Aorta (tissue), 5 donors: ENCODE measurements around the gene ASCC3. TPM values are rescaled to one million over a fixed set of nuclear protein-coding genes. Genes with fewer than 3 reads are reported as not detected.

Experiments used
- ATAC-seq: fragments of 200-7000 bp; cut with Tn5 transposase; one replicate; pipeline ENCODE4 v1.9.1; 2022; ENCODE audit warnings: moderate library complexity; ENCODE audit not compliant: low FRiP score
- DNase-seq, 2 donors: peaks; one replicate each; pipeline ENCODE4 v3.0.0-alpha.2; 2020
- H3K27ac ChIP-seq, 2 donors: one replicate each; pipeline ENCODE4 v1.5.1; 2013; ENCODE audit warnings: low read length in 2 of 2, mild to moderate bottlenecking in 2 of 2, moderate library complexity in 2 of 2, control low read depth in 1 of 2, inconsistent platforms in 1 of 2, low read depth in 1 of 2
- H3K27me3 ChIP-seq, 2 donors: one replicate each; pipeline ENCODE4 v1.6.1; 2013; ENCODE audit warnings: control low read depth in 1 of 2, low read length in 1 of 2, mild to moderate bottlenecking in 1 of 2, moderate library complexity in 1 of 2; ENCODE audit not compliant: insufficient read depth in 2 of 2, control insufficient read depth in 1 of 2
- H3K36me3 ChIP-seq, 2 donors: one replicate each; pipeline ENCODE4 v1.6.1; 2013; ENCODE audit warnings: control low read depth in 1 of 2, low read length in 1 of 2, mild to moderate bottlenecking in 1 of 2; ENCODE audit not compliant: insufficient read depth in 2 of 2, control insufficient read depth in 1 of 2
- H3K4me1 ChIP-seq, 2 donors: one replicate each; pipeline ENCODE4 v1.6.1; 2013; ENCODE audit warnings: low read length in 2 of 2, control low read depth in 1 of 2, mild to moderate bottlenecking in 1 of 2, moderate library complexity in 1 of 2; ENCODE audit not compliant: insufficient read depth in 2 of 2, control insufficient read depth in 1 of 2
- H3K4me3 ChIP-seq, 2 donors: one replicate each; pipeline ENCODE4 v1.5.1; 2013; ENCODE audit warnings: low read length in 2 of 2, control low read depth in 1 of 2, mild to moderate bottlenecking in 1 of 2
- H3K9me3 ChIP-seq: one replicate; pipeline ENCODE4 v1.6.1; 2013; ENCODE audit warnings: mild to moderate bottlenecking, low read length; ENCODE audit not compliant: control insufficient read depth
- WGBS, 2 donors: extraction: QIAGEN DNeasy Blood & Tissue Kit; methylation state at CpG; one replicate each; pipeline ENCODE4 v1.1.7; 2013; 5-methylcytosine and 5-hydroxymethylcytosine counted together
- intact Hi-C, 2 donors: fragments of 100-400 bp; cut with DNase I; formaldehyde crosslinking; loops; one replicate each; pipeline versions ENCODE4 v1.14.2 to v1.15.0; 2022
- polyA plus RNA-seq, 2 donors: library from polyadenylated mRNA; stranded (reverse); fragments of 200-250 nt; gene quantifications; one replicate each; pipeline ENCODE4 v1.2.3, GENCODE V29; 2013
- total RNA-seq, 2 donors: library from RNA; stranded (reverse); fragmentation: NEBNext Ultra II Directional; extraction: Animal tissue kit (Norgen Biotek cat#: 25700); gene quantifications; one replicate each; pipeline ENCODE4 v1.2.1, GENCODE V29; 2021
- donor health status: healthy with polysubstance abuse.
- donor health status: Bipolar disorder and iron deficiency.
- donor health status: DM: no; HTN: no; CAD: no.
- donor health status: DM: no; HTN: no; CAD: no.
- donor health status: DM: yes; HTN: yes; CAD: no.

Gene ASCC3
- total and polyA plus RNA-seq, 4 donors = 3.5 to 46.9 (median 26.8) TPM

- intact Hi-C loops = no loop called here
- WGBS, 2 donors = 13 to 15% methylated on average over 21 of the region's 21 CpGs
- peaks cover 1% of the 10 kb centered on the region for H3K9me3 ChIP-seq
- H3K36me3 ChIP-seq = no peaks in the 10 kb centered on the region
- DNase-seq (no peak), ATAC-seq (no peak)
- no peaks in the 10 kb centered on the region for H3K4me1 ChIP-seq
- H3K27ac ChIP-seq = no peak overlapping the region
- H3K27me3 ChIP-seq = no peaks in the 10 kb centered on the region
- H3K4me3 ChIP-seq = no peak overlapping the region
These were observed 414.6 kb downstream of the ASCC3 start for GRCh38 chr6:100466410-100467128.

GRCh38 chr6:100465701-100466409 is 415.3 kb downstream of the ASCC3 start:
- Histone ChIP-seq H3K36me3 (no peaks in the 10 kb centered on the region), H3K9me3 (peaks cover 1% of the 10 kb centered on the region), H3K4me1 (no peaks in the 10 kb centered on the region), H3K4me3 (no peak overlapping the region), H3K27ac (no peak overlapping the region), H3K27me3 (no peaks in the 10 kb centered on the region)
- ATAC-seq (no peak), DNase-seq (no peak)
- intact Hi-C loops = no loop called here
- WGBS, 2 donors = 17 to 22% methylated on average over 20 of the region's 20 CpGs

- Histone ChIP-seq H3K9me3 (peaks cover 1% of the 10 kb centered on the region), H3K27me3 (no peaks in the 10 kb centered on the region), H3K36me3 (no peaks in the 10 kb centered on the region), H3K4me1 (no peaks in the 10 kb centered on the region), H3K27ac (no peak within 1 kb of the TSS), H3K4me3 (no peak within 1 kb of the TSS)
- intact Hi-C loops = no loop called here
- ATAC-seq (peak; percentile 60), DNase-seq (peak in 1 of 2 donors; percentile 85)
- 5 to 7% methylated on average over 58 to 66 of the region's 66 CpGs for WGBS, 2 donors
These were observed 416.0 kb downstream of the ASCC3 start, which contains the start of gene SIM1 for GRCh38 chr6:100464903-100465700. Gene SIM1 (minus strand): TSS chr6:100464921. CDS start chr6:100463468, 1,453 bp downstream.

GRCh38 chr6:100464162-100464851 is 416.8 kb downstream of the ASCC3 start:
- peaks cover 1% of the 10 kb centered on the region for H3K9me3 ChIP-seq
- no peak overlapping the region for H3K4me3 ChIP-seq
- intact Hi-C loops = no loop called here
- H3K4me1 ChIP-seq = no peaks in the 10 kb centered on the region
- ATAC-seq = no peak
- H3K27ac ChIP-seq = no peak overlapping the region
- H3K36me3 ChIP-seq = no peaks in the 10 kb centered on the region
- peak in 1 of 2 donors; percentile 70 for DNase-seq
- 5 to 9% methylated on average over 44 to 46 of the region's 46 CpGs for WGBS, 2 donors
- no peaks in the 10 kb centered on the region for H3K27me3 ChIP-seq

GRCh38 chr6:100463630-100464161 is 417.4 kb downstream of the ASCC3 start:
- intact Hi-C loops = no loop called here
- 12 to 15% methylated on average over 24 of the region's 24 CpGs for WGBS, 2 donors
- no peak overlapping the region for H3K27ac ChIP-seq
- H3K27me3 ChIP-seq = no peaks in the 10 kb centered on the region
- DNase-seq (no peak), ATAC-seq (no peak)
- H3K9me3 ChIP-seq = no peaks in the 10 kb centered on the region
- H3K36me3 ChIP-seq = no peaks in the 10 kb centered on the region
- no peak overlapping the region for H3K4me3 ChIP-seq
- no peaks in the 10 kb centered on the region for H3K4me1 ChIP-seq

GRCh38 chr6:100462706-100463629 is 418.2 kb downstream of the ASCC3 start:
- DNase-seq (no peak), ATAC-seq (no peak)
- no peaks in the 10 kb centered on the region for H3K27me3 ChIP-seq
- no peaks in the 10 kb centered on the region for H3K4me1 ChIP-seq
- no peaks in the 10 kb centered on the region for H3K9me3 ChIP-seq
- H3K4me3 ChIP-seq = no peak overlapping the region
- H3K36me3 ChIP-seq = no peaks in the 10 kb centered on the region
- 32 to 34% methylated on average over 13 of the region's 13 CpGs for WGBS, 2 donors
- intact Hi-C loops = no loop called here
- no peak overlapping the region for H3K27ac ChIP-seq

- DNase-seq = no peak
- WGBS, 2 donors = 26 to 31% methylated on average over 3 of the region's 3 CpGs
- peaks cover 0 to 1% of the 10 kb centered on the region in 2 donors for H3K27me3 ChIP-seq
- no peak overlapping the region for H3K4me3 ChIP-seq
- no peak for ATAC-seq
- H3K27ac ChIP-seq = no peak overlapping the region
- no peaks in the 10 kb centered on the region for H3K36me3 ChIP-seq
- peaks cover 1% of the 10 kb centered on the region for H3K9me3 ChIP-seq
- intact Hi-C loops = no loop called here
- H3K4me1 ChIP-seq = no peaks in the 10 kb centered on the region
These were observed 419.0 kb downstream of the ASCC3 start for GRCh38 chr6:100461917-100462705.
